ENCODE data around the gene SLC2A1. TPM values are rescaled to one million over a fixed set of nuclear protein-coding genes. Genes with fewer than 3 reads are reported as not detected.

Gene SLC2A1
- total RNA-seq, 1 donor from 2014 or later: 49.7 TPM

- Mint-ChIP-seq H3K27me3 (no peaks in the 10 kb centered on the region), H3K36me3 (ENCODE audit: insufficient read depth) (peaks cover 14% of the 10 kb centered on the region), H3K4me1 (ENCODE audit: low read depth) (peaks cover 17% of the 10 kb centered on the region), H3K27ac (no peak overlapping the region), H3K9me3 (ENCODE audit: low read depth) (no peaks in the 10 kb centered on the region), H3K4me3 (ENCODE audit: low read depth) (no peak overlapping the region)
- TF ChIP-seq CTCF (IDR thresholded peaks at IDR 0.05; ENCODE audit: unreplicated experiment): no peak
- DNase-seq (ENCODE audit: low spot score, unreplicated experiment): no peak
Measured at GRCh38 chr1:42937836-42938644, 20.6 kb downstream of the SLC2A1 start.

- DNase-seq (ENCODE audit: low spot score, unreplicated experiment): no peak
- H3K27me3 Mint-ChIP-seq: no peaks in the 10 kb centered on the region
- no peak overlapping the region for H3K27ac Mint-ChIP-seq
- peaks cover 12% of the 10 kb centered on the region for H3K36me3 Mint-ChIP-seq (ENCODE audit: insufficient read depth)
- no peak for TF ChIP-seq CTCF (IDR thresholded peaks at IDR 0.05; ENCODE audit: unreplicated experiment)
- H3K4me3 Mint-ChIP-seq (ENCODE audit: low read depth): no peak overlapping the region
- H3K4me1 Mint-ChIP-seq (ENCODE audit: low read depth): peaks cover 20% of the 10 kb centered on the region
- H3K9me3 Mint-ChIP-seq (ENCODE audit: low read depth): no peaks in the 10 kb centered on the region
Measured at GRCh38 chr1:42937141-42937696, 21.4 kb downstream of the SLC2A1 start.

DNA sequence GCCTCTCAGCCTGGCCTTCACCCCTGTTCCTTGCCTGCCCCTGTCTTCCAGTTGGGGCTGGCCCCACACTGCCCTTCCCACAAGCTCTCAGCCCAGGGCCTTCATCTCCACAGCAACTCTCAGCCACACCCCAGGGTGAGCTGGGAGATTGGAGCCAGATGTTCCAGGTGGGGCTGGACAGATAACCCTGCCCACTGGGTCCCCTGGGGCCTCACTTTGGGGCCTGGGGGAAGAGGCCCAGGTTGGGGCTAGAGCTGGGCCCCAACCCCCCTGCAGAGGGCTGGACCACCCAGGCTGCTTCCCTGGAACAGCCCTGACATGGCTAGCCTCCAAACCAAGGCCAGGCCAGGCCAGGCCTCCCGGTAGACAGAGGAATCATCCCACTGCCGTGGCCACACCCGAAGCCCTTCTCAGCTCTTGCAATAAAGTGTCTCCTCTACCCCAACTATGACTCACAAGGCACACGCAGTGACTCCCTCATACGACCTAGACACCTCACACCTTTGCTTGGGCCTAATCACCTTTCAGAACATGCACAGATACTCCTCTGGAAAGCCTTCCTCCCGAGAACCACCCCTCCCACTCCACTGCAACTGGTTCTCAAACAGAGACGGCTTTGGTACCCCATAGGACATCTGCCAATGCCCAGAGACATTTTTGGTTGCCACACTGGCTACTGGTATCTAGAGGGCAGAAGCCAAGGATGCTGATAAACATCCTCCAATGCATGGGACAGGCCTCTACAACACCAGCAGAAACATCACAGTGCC is 22.2 kb downstream of the SLC2A1 start:
- TF ChIP-seq CTCF (IDR thresholded peaks at IDR 0.05; ENCODE audit: unreplicated experiment): no peak
- no peaks in the 10 kb centered on the region for H3K9me3 Mint-ChIP-seq (ENCODE audit: low read depth)

DNA sequence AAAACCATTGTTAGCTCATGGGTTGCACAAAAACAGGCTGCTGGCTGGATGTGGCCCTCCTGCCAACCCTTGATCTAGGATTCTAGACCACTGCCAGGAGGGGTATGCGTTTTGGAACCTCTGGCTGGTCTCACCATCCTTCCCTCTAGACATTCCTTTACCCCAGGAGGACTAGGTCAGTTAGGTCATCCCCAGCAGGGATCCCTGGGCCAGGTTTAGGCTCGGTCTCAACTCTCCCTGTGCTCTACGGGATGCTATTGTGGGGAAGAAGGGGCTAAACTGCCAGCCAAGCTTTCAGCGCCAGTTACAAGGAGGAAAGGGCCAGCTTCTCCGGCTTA is 22.7 kb downstream of the SLC2A1 start:
- H3K27ac Mint-ChIP-seq: no peak overlapping the region
- no peaks in the 10 kb centered on the region for H3K9me3 Mint-ChIP-seq (ENCODE audit: low read depth)
- TF ChIP-seq CTCF (IDR thresholded peaks at IDR 0.05; ENCODE audit: unreplicated experiment): no peak
- H3K36me3 Mint-ChIP-seq (ENCODE audit: insufficient read depth): peaks cover 8% of the 10 kb centered on the region
- DNase-seq (ENCODE audit: low spot score, unreplicated experiment): no peak
- no peak overlapping the region for H3K4me3 Mint-ChIP-seq (ENCODE audit: low read depth)
- H3K4me1 Mint-ChIP-seq (ENCODE audit: low read depth): peaks cover 16% of the 10 kb centered on the region
- H3K27me3 Mint-ChIP-seq: no peaks in the 10 kb centered on the region

More for the DNA sequence above, 22.2 kb downstream of the SLC2A1 start:
- H3K27ac Mint-ChIP-seq: peak overlapping the region; percentile 68
- no peak for DNase-seq (ENCODE audit: low spot score, unreplicated experiment)
- H3K36me3 Mint-ChIP-seq (ENCODE audit: insufficient read depth): peaks cover 12% of the 10 kb centered on the region
- peaks cover 20% of the 10 kb centered on the region for H3K4me1 Mint-ChIP-seq (ENCODE audit: low read depth)
- no peaks in the 10 kb centered on the region for H3K27me3 Mint-ChIP-seq
- no peak overlapping the region for H3K4me3 Mint-ChIP-seq (ENCODE audit: low read depth)

GRCh38 chr1:42935313-42935895 is 23.3 kb downstream of the SLC2A1 start:
- Mint-ChIP-seq H3K27me3 (no peaks in the 10 kb centered on the region), H3K9me3 (ENCODE audit: low read depth) (no peaks in the 10 kb centered on the region), H3K4me3 (ENCODE audit: low read depth) (no peak overlapping the region), H3K4me1 (ENCODE audit: low read depth) (peaks cover 12% of the 10 kb centered on the region), H3K36me3 (ENCODE audit: insufficient read depth) (peaks cover 4% of the 10 kb centered on the region), H3K27ac (no peak overlapping the region)
- TF ChIP-seq CTCF (IDR thresholded peaks at IDR 0.05; ENCODE audit: unreplicated experiment): no peak
- DNase-seq (ENCODE audit: low spot score, unreplicated experiment): no peak
